Prostate gland (tissue), 2 donors: ENCODE results near the gene DCTN2.

ENCODE experiments used
- POLR2A ChIP-seq: fragments of 450-650 bp; IDR thresholded peaks from one replicate; pipeline ENCODE4 v1.6.1; 2016; ENCODE audit warnings: antibody characterized with exemption, mild to moderate bottlenecking
- POLR2AphosphoS5 ChIP-seq: sonication (generic); formaldehyde crosslinking; IDR thresholded peaks from one replicate; pipeline ENCODE4 v1.6.1; 2017; ENCODE audit warnings: antibody characterized with exemption
- TF ChIP-seq, protein P1 (sequence below), 4 experiments: fragments of 200-600 bp in 2 of 4; fragments of 450-650 bp in 2 of 4; sonication (generic) in 2 of 4; IDR thresholded peaks; 1 replicate in 3 of 4; 2 replicates in 1 of 4; pipeline ENCODE4 v1.5.1; 2016 to 2019; ENCODE audit warnings: antibody characterized with exemption in 4 of 4, mild to moderate bottlenecking in 2 of 4, moderate library complexity in 2 of 4

DNA sequence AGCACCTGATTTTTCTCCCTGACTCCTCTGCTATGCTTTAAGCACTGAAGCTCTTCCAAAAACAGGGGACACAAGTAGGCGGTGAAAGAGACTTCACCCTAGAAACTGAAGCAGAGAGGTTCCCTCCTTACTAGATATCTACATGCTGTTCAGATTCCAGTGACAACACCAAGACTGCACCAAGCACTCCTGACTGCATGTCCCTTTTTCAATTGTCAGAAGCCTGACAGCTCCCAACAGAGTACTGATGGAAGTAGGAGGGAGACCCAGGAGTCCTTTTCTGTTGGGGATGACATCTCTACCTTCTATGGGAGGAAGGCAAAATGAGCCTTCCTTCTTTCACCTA, 10.4 kb downstream of the DCTN2 start:
- TF ChIP-seq, protein P1, sequence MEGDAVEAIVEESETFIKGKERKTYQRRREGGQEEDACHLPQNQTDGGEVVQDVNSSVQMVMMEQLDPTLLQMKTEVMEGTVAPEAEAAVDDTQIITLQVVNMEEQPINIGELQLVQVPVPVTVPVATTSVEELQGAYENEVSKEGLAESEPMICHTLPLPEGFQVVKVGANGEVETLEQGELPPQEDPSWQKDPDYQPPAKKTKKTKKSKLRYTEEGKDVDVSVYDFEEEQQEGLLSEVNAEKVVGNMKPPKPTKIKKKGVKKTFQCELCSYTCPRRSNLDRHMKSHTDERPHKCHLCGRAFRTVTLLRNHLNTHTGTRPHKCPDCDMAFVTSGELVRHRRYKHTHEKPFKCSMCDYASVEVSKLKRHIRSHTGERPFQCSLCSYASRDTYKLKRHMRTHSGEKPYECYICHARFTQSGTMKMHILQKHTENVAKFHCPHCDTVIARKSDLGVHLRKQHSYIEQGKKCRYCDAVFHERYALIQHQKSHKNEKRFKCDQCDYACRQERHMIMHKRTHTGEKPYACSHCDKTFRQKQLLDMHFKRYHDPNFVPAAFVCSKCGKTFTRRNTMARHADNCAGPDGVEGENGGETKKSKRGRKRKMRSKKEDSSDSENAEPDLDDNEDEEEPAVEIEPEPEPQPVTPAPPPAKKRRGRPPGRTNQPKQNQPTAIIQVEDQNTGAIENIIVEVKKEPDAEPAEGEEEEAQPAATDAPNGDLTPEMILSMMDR (IDR thresholded peaks at IDR 0.05) = no peak
- TF ChIP-seq POLR2AphosphoS5 (no peak), POLR2A (no peak)
